ENCODE results near the gene ZNF827. TPM values are rescaled to one million over a fixed set of nuclear protein-coding genes. Genes with fewer than 3 reads are reported as not detected.

Gene ZNF827
- total and polyA plus RNA-seq, 9 of the 15 experiments (the other 6 are each of a cell fraction or from before 2014, with no cell fraction given), result 0.07 to 0.40 TPM; not detected in 7

DNA sequence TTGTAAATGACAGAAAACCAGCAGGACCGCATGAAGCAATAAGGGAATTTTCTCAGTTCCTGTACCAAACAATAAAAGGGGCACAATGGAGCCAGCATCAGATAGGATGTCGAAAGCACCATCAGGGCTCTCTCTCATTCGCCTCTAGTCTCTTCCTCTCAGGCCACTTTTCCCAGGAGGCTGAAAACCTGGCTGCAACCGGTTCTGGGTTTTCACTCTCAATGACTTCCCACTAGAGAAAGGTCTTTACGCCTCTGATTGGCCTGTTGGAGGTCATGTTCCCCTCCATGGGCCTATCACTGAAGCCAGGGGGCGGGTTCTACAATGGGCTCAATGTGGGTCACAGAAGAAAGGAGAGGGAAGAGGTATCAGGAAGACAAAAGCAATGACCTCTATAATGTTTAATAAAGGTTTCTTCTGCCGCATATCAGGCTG is 29.3 kb downstream of the ZNF827 start (continued):
- TF ChIP-seq, protein P1, sequence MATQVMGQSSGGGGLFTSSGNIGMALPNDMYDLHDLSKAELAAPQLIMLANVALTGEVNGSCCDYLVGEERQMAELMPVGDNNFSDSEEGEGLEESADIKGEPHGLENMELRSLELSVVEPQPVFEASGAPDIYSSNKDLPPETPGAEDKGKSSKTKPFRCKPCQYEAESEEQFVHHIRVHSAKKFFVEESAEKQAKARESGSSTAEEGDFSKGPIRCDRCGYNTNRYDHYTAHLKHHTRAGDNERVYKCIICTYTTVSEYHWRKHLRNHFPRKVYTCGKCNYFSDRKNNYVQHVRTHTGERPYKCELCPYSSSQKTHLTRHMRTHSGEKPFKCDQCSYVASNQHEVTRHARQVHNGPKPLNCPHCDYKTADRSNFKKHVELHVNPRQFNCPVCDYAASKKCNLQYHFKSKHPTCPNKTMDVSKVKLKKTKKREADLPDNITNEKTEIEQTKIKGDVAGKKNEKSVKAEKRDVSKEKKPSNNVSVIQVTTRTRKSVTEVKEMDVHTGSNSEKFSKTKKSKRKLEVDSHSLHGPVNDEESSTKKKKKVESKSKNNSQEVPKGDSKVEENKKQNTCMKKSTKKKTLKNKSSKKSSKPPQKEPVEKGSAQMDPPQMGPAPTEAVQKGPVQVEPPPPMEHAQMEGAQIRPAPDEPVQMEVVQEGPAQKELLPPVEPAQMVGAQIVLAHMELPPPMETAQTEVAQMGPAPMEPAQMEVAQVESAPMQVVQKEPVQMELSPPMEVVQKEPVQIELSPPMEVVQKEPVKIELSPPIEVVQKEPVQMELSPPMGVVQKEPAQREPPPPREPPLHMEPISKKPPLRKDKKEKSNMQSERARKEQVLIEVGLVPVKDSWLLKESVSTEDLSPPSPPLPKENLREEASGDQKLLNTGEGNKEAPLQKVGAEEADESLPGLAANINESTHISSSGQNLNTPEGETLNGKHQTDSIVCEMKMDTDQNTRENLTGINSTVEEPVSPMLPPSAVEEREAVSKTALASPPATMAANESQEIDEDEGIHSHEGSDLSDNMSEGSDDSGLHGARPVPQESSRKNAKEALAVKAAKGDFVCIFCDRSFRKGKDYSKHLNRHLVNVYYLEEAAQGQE (IDR thresholded peaks at IDR 0.05; ENCODE audit: borderline replicate concordance), result peak; percentile 68
- TF ChIP-seq, protein P1 (CRISPR knock-in tag; IDR thresholded peaks at IDR 0.05; ENCODE audit: low read depth), result no peak
- peak; percentile 18 for TF ChIP-seq RBM25 (IDR thresholded peaks at IDR 0.05; ENCODE audit: low read depth, low read length, severe bottlenecking)
- TF ChIP-seq ZNF551 (CRISPR knock-in tag; IDR thresholded peaks at IDR 0.05), result no peak
- TF ChIP-seq TAF1 (IDR thresholded peaks at IDR 0.05; ENCODE audit: control insufficient read depth, extremely low read depth, insufficient read depth, low read length, severe bottlenecking), result no peak
- TF ChIP-seq EGR1 (conservative IDR thresholded peaks at IDR 0.05), result no peak

Data from K562 (cell line).